Type B pancreatic cell (in vitro differentiated cells): ENCODE measurements around the gene RAB9B. TPM values are rescaled to one million over a fixed set of nuclear protein-coding genes. Genes with fewer than 3 reads are reported as not detected.

Experiments
- DNase-seq: peaks from one replicate; pipeline ENCODE4 v3.0.0; 2021; ENCODE audit warnings: mixed read lengths; ENCODE audit not compliant: unreplicated experiment; ENCODE audit errors: extremely low spot score
- H3K27ac Mint-ChIP-seq: 2 replicates; pipeline ENCODE4 v1.8.0; 2021; ENCODE audit warnings: mild to moderate bottlenecking, mixed read lengths
- H3K27me3 Mint-ChIP-seq: 2 replicates; pipeline ENCODE4 v1.8.0; 2021; ENCODE audit warnings: mixed read lengths
- H3K36me3 Mint-ChIP-seq: 2 replicates; pipeline ENCODE4 v1.8.0; 2021; ENCODE audit warnings: mixed read lengths
- H3K4me1 Mint-ChIP-seq: one replicate; pipeline ENCODE4 v1.8.0; 2021; ENCODE audit warnings: mixed read lengths; ENCODE audit not compliant: unreplicated experiment
- H3K4me3 Mint-ChIP-seq: 2 replicates; pipeline ENCODE4 v1.8.0; 2021; ENCODE audit warnings: mild to moderate bottlenecking, mixed read lengths
- H3K9me3 Mint-ChIP-seq: 2 replicates; pipeline ENCODE4 v1.8.0; 2021; ENCODE audit warnings: mixed read lengths
- CTCF ChIP-seq: fragments of 200-600 bp; sonication (generic); conservative IDR thresholded peaks from 2 replicates; pipeline ENCODE4 v1.5.0; 2021; ENCODE audit warnings: antibody characterized with exemption, mild to moderate bottlenecking
- long read RNA-seq: library from polyadenylated mRNA; unstranded; transcript quantifications from one replicate; pipeline ENCODE4 v2.0.0, GENCODE V29; 2020
- total RNA-seq: library from RNA; stranded (reverse); gene quantifications from 2 replicates; pipeline ENCODE4 v1.2.1, GENCODE V29; 2021; ENCODE audit warnings: low replicate concordance

Gene RAB9B
- total RNA-seq: 1.4 and 2.8 TPM in 2 replicates
- long read RNA-seq, partial matches to known transcripts: 0 of 5 reads
- long read RNA-seq, other reads (novel, unspliced or antisense): 1 of 5 reads

- DNase-seq: peak; percentile 68
- Mint-ChIP-seq H3K27ac (peak within 1 kb of the TSS; percentile 29), H3K4me1 (no peaks in the 10 kb centered on the region), H3K4me3 (peak within 1 kb of the TSS; percentile 87), H3K36me3 (no peaks in the 10 kb centered on the region), H3K27me3 (peaks cover 9% of the 10 kb centered on the region), H3K9me3 (no peaks in the 10 kb centered on the region)
- TF ChIP-seq CTCF: no peak
Observed at GRCh38 chrX:103831803-103832544, at the start of gene RAB9B. Gene RAB9B, minus strand, starts transcription at chrX:103832257. Its CDS starts 6,473 bp downstream, at chrX:103825784.

- TF ChIP-seq CTCF: no peak
- H3K27me3 Mint-ChIP-seq: no peaks in the 10 kb centered on the region
- peak overlapping the region; percentile 3 for H3K4me3 Mint-ChIP-seq
- DNase-seq: no peak
- H3K27ac Mint-ChIP-seq: no peak overlapping the region
- no peaks in the 10 kb centered on the region for H3K36me3 Mint-ChIP-seq
- H3K9me3 Mint-ChIP-seq: peaks cover 5% of the 10 kb centered on the region
- H3K4me1 Mint-ChIP-seq: no peaks in the 10 kb centered on the region
Observed at GRCh38 chrX:103879339-103879738, 47.3 kb upstream of the RAB9B start.

GRCh38 chrX:103878466-103879122 is 46.5 kb upstream of the RAB9B start:
- TF ChIP-seq CTCF: no peak
- DNase-seq: no peak
- H3K4me1 Mint-ChIP-seq: no peaks in the 10 kb centered on the region
- no peak overlapping the region for H3K27ac Mint-ChIP-seq
- no peaks in the 10 kb centered on the region for H3K36me3 Mint-ChIP-seq
- peaks cover 5% of the 10 kb centered on the region for H3K9me3 Mint-ChIP-seq
- H3K4me3 Mint-ChIP-seq: peak overlapping the region; percentile 3
- no peaks in the 10 kb centered on the region for H3K27me3 Mint-ChIP-seq

GRCh38 chrX:103877571-103877970 is 45.5 kb upstream of the RAB9B start:
- no peak for TF ChIP-seq CTCF
- H3K4me1 Mint-ChIP-seq: no peaks in the 10 kb centered on the region
- no peaks in the 10 kb centered on the region for H3K27me3 Mint-ChIP-seq
- no peak for DNase-seq
- H3K36me3 Mint-ChIP-seq: no peaks in the 10 kb centered on the region
- no peak overlapping the region for H3K4me3 Mint-ChIP-seq
- peaks cover 5% of the 10 kb centered on the region for H3K9me3 Mint-ChIP-seq
- no peak overlapping the region for H3K27ac Mint-ChIP-seq

GRCh38 chrX:103864886-103865534 is 33.0 kb upstream of the RAB9B start:
- DNase-seq: no peak
- TF ChIP-seq CTCF: no peak
- Mint-ChIP-seq H3K4me3 (no peak overlapping the region), H3K27me3 (no peaks in the 10 kb centered on the region), H3K36me3 (no peaks in the 10 kb centered on the region), H3K9me3 (no peaks in the 10 kb centered on the region), H3K4me1 (peaks cover 3% of the 10 kb centered on the region), H3K27ac (no peak overlapping the region)
